ENCODE data around the gene PIAS1.
"Not testable (repeated sequence)": the region's sequence is repeated elsewhere in the genome, so short reads cannot be mapped to it uniquely, and the experiment has no call there.

DNA sequence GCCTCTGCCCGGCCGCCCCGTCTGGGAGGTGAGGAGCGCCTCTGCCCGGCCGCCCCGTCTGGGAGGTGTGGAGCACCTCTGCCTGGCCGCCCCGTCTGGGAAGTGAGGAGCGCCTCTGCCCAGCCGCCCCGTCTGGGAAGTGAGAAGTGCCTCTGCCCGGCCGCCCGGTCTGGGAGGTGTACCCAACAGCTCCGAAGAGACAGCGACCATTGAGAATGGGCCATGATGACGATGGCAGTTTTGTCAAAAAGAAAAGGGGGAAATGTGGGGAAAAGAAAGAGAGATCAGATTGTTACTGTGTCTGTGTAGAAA, 168.3 kb downstream of the PIAS1 start:
- TF ChIP-seq, protein P1, sequence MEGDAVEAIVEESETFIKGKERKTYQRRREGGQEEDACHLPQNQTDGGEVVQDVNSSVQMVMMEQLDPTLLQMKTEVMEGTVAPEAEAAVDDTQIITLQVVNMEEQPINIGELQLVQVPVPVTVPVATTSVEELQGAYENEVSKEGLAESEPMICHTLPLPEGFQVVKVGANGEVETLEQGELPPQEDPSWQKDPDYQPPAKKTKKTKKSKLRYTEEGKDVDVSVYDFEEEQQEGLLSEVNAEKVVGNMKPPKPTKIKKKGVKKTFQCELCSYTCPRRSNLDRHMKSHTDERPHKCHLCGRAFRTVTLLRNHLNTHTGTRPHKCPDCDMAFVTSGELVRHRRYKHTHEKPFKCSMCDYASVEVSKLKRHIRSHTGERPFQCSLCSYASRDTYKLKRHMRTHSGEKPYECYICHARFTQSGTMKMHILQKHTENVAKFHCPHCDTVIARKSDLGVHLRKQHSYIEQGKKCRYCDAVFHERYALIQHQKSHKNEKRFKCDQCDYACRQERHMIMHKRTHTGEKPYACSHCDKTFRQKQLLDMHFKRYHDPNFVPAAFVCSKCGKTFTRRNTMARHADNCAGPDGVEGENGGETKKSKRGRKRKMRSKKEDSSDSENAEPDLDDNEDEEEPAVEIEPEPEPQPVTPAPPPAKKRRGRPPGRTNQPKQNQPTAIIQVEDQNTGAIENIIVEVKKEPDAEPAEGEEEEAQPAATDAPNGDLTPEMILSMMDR (IDR thresholded peaks at IDR 0.05), result not testable (repeated sequence)
- TF ChIP-seq POLR2A (IDR thresholded peaks at IDR 0.05; ENCODE audit: low read depth), result not testable (repeated sequence)
